HG03521 (cell line): ENCODE results near the gene RIPOR1.

Experiments
- ATAC-seq: cut with Tn5 transposase; IDR thresholded peaks from one replicate; pipeline ENCODE4 v1.9.1; 2021; ENCODE audit warnings: mild to moderate bottlenecking, moderate library complexity; ENCODE audit not compliant: unreplicated experiment

Gene RIPOR1

GRCh38 chr16:67549936-67550335, 21.3 kb downstream of the RIPOR1 start:
- no peak for ATAC-seq

GRCh38 chr16:67551091-67551490, 22.5 kb downstream of the RIPOR1 start:
- no peak for ATAC-seq

GRCh38 chr16:67551972-67552371, 23.3 kb downstream of the RIPOR1 start:
- no peak for ATAC-seq

- ATAC-seq, result no peak
Measured at GRCh38 chr16:67552476-67552875, 23.8 kb downstream of the RIPOR1 start.

GRCh38 chr16:67555795-67556212, 27.2 kb downstream of the RIPOR1 start:
- no peak for ATAC-seq

GRCh38 chr16:67558859-67559258, 30.2 kb downstream of the RIPOR1 start:
- ATAC-seq, result no peak

- ATAC-seq, result no peak
Measured at GRCh38 chr16:67560827-67561342, 32.3 kb downstream of the RIPOR1 start.

- ATAC-seq, result no peak
Measured at GRCh38 chr16:67561501-67561823, 32.8 kb downstream of the RIPOR1 start.

GRCh38 chr16:67561824-67562525, 33.3 kb downstream of the RIPOR1 start:
- ATAC-seq, result peak; percentile 78

- ATAC-seq, result peak; percentile 56
Measured at GRCh38 chr16:67562526-67562917, 33.9 kb downstream of the RIPOR1 start, which contains the start of gene CTCF. Gene CTCF, plus strand, starts transcription at chr16:67562526. Its CDS starts 48,307 bp downstream, at chr16:67610833.

- peak; percentile 9 for ATAC-seq
Measured at GRCh38 chr16:67562918-67563707, 34.5 kb downstream of the RIPOR1 start.

- no peak for ATAC-seq
Measured at GRCh38 chr16:67563708-67564468, 35.3 kb downstream of the RIPOR1 start.

- no peak for ATAC-seq
Measured at GRCh38 chr16:67565470-67566100, 37.0 kb downstream of the RIPOR1 start.

GRCh38 chr16:67571464-67571863, 42.8 kb downstream of the RIPOR1 start:
- ATAC-seq, result no peak

- no peak for ATAC-seq
Measured at GRCh38 chr16:67571981-67572431, 43.4 kb downstream of the RIPOR1 start.

GRCh38 chr16:67579686-67580085, 51.1 kb downstream of the RIPOR1 start:
- no peak for ATAC-seq

- ATAC-seq, result no peak
Measured at GRCh38 chr16:67580202-67580601, 51.6 kb downstream of the RIPOR1 start.

- no peak for ATAC-seq
Measured at GRCh38 chr16:67593288-67593687, 64.7 kb downstream of the RIPOR1 start.

GRCh38 chr16:67593701-67594100, 65.1 kb downstream of the RIPOR1 start:
- no peak for ATAC-seq

GRCh38 chr16:67594256-67594915, 65.8 kb downstream of the RIPOR1 start:
- no peak for ATAC-seq
